T-helper 2 cell (primary cell): ENCODE results near the gene APOC3.
A peak's percentile ranks its signal among the peaks of the same experiment; 100 is the strongest.

ENCODE experiments used
- DNase-seq, 5 experiments: peaks; one replicate each; pipeline versions ENCODE4 v3.0.0 to v3.0.0-alpha.2; 2012 to 2022

Gene APOC3

GRCh38 chr11:116879800-116880625, 50.3 kb downstream of the APOC3 start:
- peak in 2 of 5 experiments; percentile 18 to 69 for DNase-seq

- DNase-seq, result no peak
Measured at GRCh38 chr11:116881143-116881542, 51.4 kb downstream of the APOC3 start.

- DNase-seq, result no peak
Measured at GRCh38 chr11:116882386-116882785, 52.7 kb downstream of the APOC3 start.
